Measurements from ENCODE around the gene MRPS26. TPM values are rescaled to one million over a fixed set of nuclear protein-coding genes. Genes with fewer than 3 reads are reported as not detected.

MRPS26 gene
- total RNA-seq, 1 experiment from 2014 or later, result 52.7 TPM

- intact Hi-C loops (cut with micrococcal nuclease; ENCODE audit: unreplicated experiment), result no loop called here
- POLR2A ChIA-PET, result no interaction called here
- Histone ChIP-seq H3K9me3 (ENCODE audit: control insufficient read depth, insufficient read depth, low read depth, low read length) (no peaks in the 10 kb centered on the region), H3K27ac (ENCODE audit: low read length) (no peak within 1 kb of the TSS), H3K4me3 (ENCODE audit: low read depth in 2 of 2, low read length in 2 of 2) (no peak within 1 kb of the TSS), H3K4me1 (ENCODE audit: control insufficient read depth, insufficient read depth, low read length) (peaks cover 8% of the 10 kb centered on the region; the same call in 1 of the 2 replicates), H3K36me3 (ENCODE audit: control insufficient read depth, insufficient read depth, low read length) (peaks cover 5% of the 10 kb centered on the region; the same call in 1 of the 2 replicates), H3K27me3 (ENCODE audit: control insufficient read depth, insufficient read depth, low read length) (no peaks in the 10 kb centered on the region)
- CTCF ChIA-PET, result no interaction called here
- no TSS peak for BruUV-seq (replicated peaks)
- no peak for TF ChIP-seq REST (IDR thresholded peaks at IDR 0.05; ENCODE audit: insufficient read depth in 1 of 2, low read depth in 2 of 2, low read length in 1 of 2)
- TF ChIP-seq POLR2AphosphoS5 (IDR thresholded peaks at IDR 0.05; ENCODE audit: low read depth, low read length), result no peak
- TF ChIP-seq SIN3A (IDR thresholded peaks at IDR 0.05; ENCODE audit: borderline replicate concordance, insufficient read depth, low read depth, low read length), result no peak
- TF ChIP-seq CTCF (IDR thresholded peaks at IDR 0.05), result no peak
- TF ChIP-seq TCF7L2 (IDR thresholded peaks at IDR 0.05; ENCODE audit: low read depth, low read length), result no peak
- no peak for ATAC-seq
- in situ Hi-C loops (cut with HindIII; ENCODE audit: low pct_unique_long_range_greater_than_20kb, low sequenced_read_pairs), result no loop called here
- no peak for DNase-seq (ENCODE audit: low read depth, low spot score)
Observed at GRCh38 chr20:3043322-3043721, 2.5 kb upstream of the MRPS26 start, which contains the start of gene GNRH2. Gene GNRH2, plus strand, starts transcription at chr20:3043622. Its CDS starts 793 bp downstream, at chr20:3044415.

- CTCF ChIA-PET, result no interaction called here
- H3K4me1 ChIP-seq (ENCODE audit: control insufficient read depth, insufficient read depth, low read length), result peaks cover 8% of the 10 kb centered on the region; the same call in 1 of the 2 replicates
- H3K36me3 ChIP-seq (ENCODE audit: control insufficient read depth, insufficient read depth, low read length), result peaks cover 5% of the 10 kb centered on the region; the same call in 1 of the 2 replicates
- no peak for DNase-seq (ENCODE audit: low read depth, low spot score)
- H3K27me3 ChIP-seq (ENCODE audit: control insufficient read depth, insufficient read depth, low read length), result no peaks in the 10 kb centered on the region
- intact Hi-C loops (cut with micrococcal nuclease; ENCODE audit: unreplicated experiment) (no loop called here), in situ Hi-C loops (cut with HindIII; ENCODE audit: low pct_unique_long_range_greater_than_20kb, low sequenced_read_pairs) (no loop called here)
- no peak overlapping the region for H3K4me3 ChIP-seq (ENCODE audit: low read depth in 2 of 2, low read length in 2 of 2)
- TF ChIP-seq SIN3A (IDR thresholded peaks at IDR 0.05; ENCODE audit: borderline replicate concordance, insufficient read depth, low read depth, low read length) (no peak), REST (IDR thresholded peaks at IDR 0.05; ENCODE audit: insufficient read depth in 1 of 2, low read depth in 2 of 2, low read length in 1 of 2) (no peak), CTCF (IDR thresholded peaks at IDR 0.05) (no peak), POLR2AphosphoS5 (IDR thresholded peaks at IDR 0.05; ENCODE audit: low read depth, low read length) (no peak), TCF7L2 (IDR thresholded peaks at IDR 0.05; ENCODE audit: low read depth, low read length) (no peak)
- H3K9me3 ChIP-seq (ENCODE audit: control insufficient read depth, insufficient read depth, low read depth, low read length), result no peaks in the 10 kb centered on the region
- POLR2A ChIA-PET, result no interaction called here
- ATAC-seq, result no peak
- no TSS peak for BruUV-seq (replicated peaks)
- no peak overlapping the region for H3K27ac ChIP-seq (ENCODE audit: low read length)
Observed at GRCh38 chr20:3044336-3044965, 1.4 kb upstream of the MRPS26 start.

All from Panc1 (cell line).